ENCODE data around the gene MRTFB.

DNA sequence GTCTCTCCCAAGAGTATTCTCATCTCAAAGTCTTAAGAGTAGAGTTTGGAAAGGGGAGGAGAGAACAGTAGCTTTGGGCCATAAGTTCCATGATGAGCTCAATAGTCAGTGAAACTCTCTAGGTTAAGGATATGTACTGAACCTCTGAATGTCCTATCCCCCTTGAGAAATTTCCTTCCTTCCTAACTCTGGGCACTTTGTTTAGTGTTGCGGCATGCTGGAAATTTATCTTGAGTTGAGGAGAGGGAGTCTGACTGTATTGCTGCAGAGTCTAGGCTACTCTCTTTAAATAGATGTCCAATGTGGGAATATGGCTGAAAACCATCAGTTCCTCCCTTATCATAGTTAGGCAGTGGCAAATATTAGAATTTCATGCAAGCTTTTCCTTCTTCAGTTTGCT, 16.1 kb downstream of the MRTFB start:
- TF ChIP-seq, protein P1, sequence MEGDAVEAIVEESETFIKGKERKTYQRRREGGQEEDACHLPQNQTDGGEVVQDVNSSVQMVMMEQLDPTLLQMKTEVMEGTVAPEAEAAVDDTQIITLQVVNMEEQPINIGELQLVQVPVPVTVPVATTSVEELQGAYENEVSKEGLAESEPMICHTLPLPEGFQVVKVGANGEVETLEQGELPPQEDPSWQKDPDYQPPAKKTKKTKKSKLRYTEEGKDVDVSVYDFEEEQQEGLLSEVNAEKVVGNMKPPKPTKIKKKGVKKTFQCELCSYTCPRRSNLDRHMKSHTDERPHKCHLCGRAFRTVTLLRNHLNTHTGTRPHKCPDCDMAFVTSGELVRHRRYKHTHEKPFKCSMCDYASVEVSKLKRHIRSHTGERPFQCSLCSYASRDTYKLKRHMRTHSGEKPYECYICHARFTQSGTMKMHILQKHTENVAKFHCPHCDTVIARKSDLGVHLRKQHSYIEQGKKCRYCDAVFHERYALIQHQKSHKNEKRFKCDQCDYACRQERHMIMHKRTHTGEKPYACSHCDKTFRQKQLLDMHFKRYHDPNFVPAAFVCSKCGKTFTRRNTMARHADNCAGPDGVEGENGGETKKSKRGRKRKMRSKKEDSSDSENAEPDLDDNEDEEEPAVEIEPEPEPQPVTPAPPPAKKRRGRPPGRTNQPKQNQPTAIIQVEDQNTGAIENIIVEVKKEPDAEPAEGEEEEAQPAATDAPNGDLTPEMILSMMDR (IDR thresholded peaks at IDR 0.05; ENCODE audit: low read depth, low read length) = no peak
- TF ChIP-seq POLR2A (IDR thresholded peaks at IDR 0.05; ENCODE audit: extremely low read depth, insufficient read length) = no peak
- TF ChIP-seq, protein P2, sequence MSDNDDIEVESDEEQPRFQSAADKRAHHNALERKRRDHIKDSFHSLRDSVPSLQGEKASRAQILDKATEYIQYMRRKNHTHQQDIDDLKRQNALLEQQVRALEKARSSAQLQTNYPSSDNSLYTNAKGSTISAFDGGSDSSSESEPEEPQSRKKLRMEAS (IDR thresholded peaks at IDR 0.05; ENCODE audit: low read depth, low read length) = no peak

Measured in NB4 (cell line).